HEK293T (cell line): Measurements from ENCODE around the gene PDE6H.

ENCODE experiments used
- CTCF ChIA-PET: fragments of 350-600 bp; formaldehyde crosslinking; extraction: SDS; loops from one replicate; lab custom pipeline; 2021; ENCODE audit warnings: antibody characterized with exemption, inconsistent platforms; lab: Yijun Ruan, JAX
- POLR2A ChIA-PET: fragments of 350-600 bp; formaldehyde crosslinking; extraction: SDS; loops from one replicate; lab custom pipeline; 2020; ENCODE audit warnings: antibody characterized with exemption, inconsistent platforms; lab: Yijun Ruan, JAX
- DNase-seq: peaks from one replicate; pipeline ENCODE4 v3.0.0; 2012; ENCODE audit warnings: mixed read lengths; ENCODE audit errors: extremely low spot score
- ARNT ChIP-seq: fragments of 450-650 bp; IDR thresholded peaks from 2 replicates; pipeline ENCODE4 v1.6.1; 2017; ENCODE audit warnings: mild to moderate bottlenecking
- BHLHE40 ChIP-seq: fragments of 450-650 bp; IDR thresholded peaks from 2 replicates; pipeline ENCODE4 v1.6.1; 2016; ENCODE audit warnings: mild to moderate bottlenecking, moderate library complexity, borderline replicate concordance
- CTBP1 ChIP-seq: fragments of 450-650 bp; IDR thresholded peaks from 2 replicates; pipeline ENCODE4 v1.6.1; 2016; ENCODE audit warnings: borderline replicate concordance
- ELF4 ChIP-seq: fragments of 450-650 bp; IDR thresholded peaks from 2 replicates; pipeline ENCODE4 v1.6.1; 2017; ENCODE audit warnings: antibody characterized with exemption
- FOXA1 ChIP-seq: fragments of 450-650 bp; IDR thresholded peaks from 2 replicates; pipeline ENCODE4 v1.6.1; 2016; ENCODE audit warnings: mild to moderate bottlenecking
- FOXK2 ChIP-seq: fragments of 450-650 bp; IDR thresholded peaks from 2 replicates; pipeline ENCODE4 v1.6.1; 2016; ENCODE audit warnings: mild to moderate bottlenecking
- FOXM1 ChIP-seq: fragments of 450-650 bp; IDR thresholded peaks from 2 replicates; pipeline ENCODE4 v1.6.1; 2017; ENCODE audit warnings: mild to moderate bottlenecking, borderline replicate concordance
- HDGF ChIP-seq: fragments of 450-650 bp; IDR thresholded peaks from 2 replicates; pipeline ENCODE4 v1.6.1; 2017; ENCODE audit warnings: antibody characterized with exemption, borderline replicate concordance
- L3MBTL2 ChIP-seq: fragments of 450-650 bp; conservative IDR thresholded peaks from 2 replicates; pipeline ENCODE4 v1.6.1; 2016; ENCODE audit warnings: mild to moderate bottlenecking
- LEF1 ChIP-seq: fragments of 450-650 bp; IDR thresholded peaks from 2 replicates; pipeline ENCODE4 v1.6.1; 2017; ENCODE audit warnings: mild to moderate bottlenecking, borderline replicate concordance
- NFRKB ChIP-seq: fragments of 450-650 bp; IDR thresholded peaks from 2 replicates; pipeline ENCODE4 v1.6.1; 2016; ENCODE audit warnings: mild to moderate bottlenecking, moderate library complexity
- SP1 ChIP-seq: fragments of 450-650 bp; IDR thresholded peaks from 2 replicates; pipeline ENCODE4 v1.6.1; 2017
- SUZ12 ChIP-seq: fragments of 450-650 bp; IDR thresholded peaks from 2 replicates; pipeline ENCODE4 v1.6.1; 2016; ENCODE audit warnings: mild to moderate bottlenecking
- TARDBP ChIP-seq: fragments of 450-650 bp; IDR thresholded peaks from 2 replicates; pipeline ENCODE4 v1.6.1; 2016
- ZNF384 ChIP-seq: fragments of 450-650 bp; IDR thresholded peaks from 2 replicates; pipeline ENCODE4 v1.6.1; 2016
- TF ChIP-seq, protein P1 (sequence below): fragments of 450-650 bp; IDR thresholded peaks from 2 replicates; pipeline ENCODE4 v1.6.1; 2016

The PDE6H gene

DNA sequence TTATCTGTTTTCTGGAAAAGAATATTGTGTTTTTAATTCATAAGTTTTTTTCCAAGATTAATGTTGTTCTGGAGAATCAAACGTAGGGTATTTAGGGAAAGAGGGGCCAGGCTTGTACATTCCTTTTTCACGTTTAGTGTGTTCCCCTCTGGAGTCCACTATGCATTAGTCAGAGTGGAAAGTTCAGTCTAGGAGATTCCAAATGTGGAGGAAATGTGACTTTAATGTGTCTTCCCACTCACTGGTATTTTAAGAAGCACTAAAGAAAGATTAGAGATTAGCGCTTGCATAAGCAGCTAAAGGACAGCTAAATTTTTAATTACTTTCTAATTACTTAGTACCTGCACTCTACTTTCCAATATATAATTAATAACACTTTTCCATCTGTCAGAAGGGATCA lies 4.4 kb upstream of the PDE6H start:
- POLR2A ChIA-PET = no interaction called here
- CTCF ChIA-PET = no interaction called here
- TF ChIP-seq NFRKB (no peak), ARNT (no peak), ZNF384 (no peak), FOXK2 (no peak), FOXA1 (no peak), TARDBP (no peak)
- no peak for DNase-seq

DNA sequence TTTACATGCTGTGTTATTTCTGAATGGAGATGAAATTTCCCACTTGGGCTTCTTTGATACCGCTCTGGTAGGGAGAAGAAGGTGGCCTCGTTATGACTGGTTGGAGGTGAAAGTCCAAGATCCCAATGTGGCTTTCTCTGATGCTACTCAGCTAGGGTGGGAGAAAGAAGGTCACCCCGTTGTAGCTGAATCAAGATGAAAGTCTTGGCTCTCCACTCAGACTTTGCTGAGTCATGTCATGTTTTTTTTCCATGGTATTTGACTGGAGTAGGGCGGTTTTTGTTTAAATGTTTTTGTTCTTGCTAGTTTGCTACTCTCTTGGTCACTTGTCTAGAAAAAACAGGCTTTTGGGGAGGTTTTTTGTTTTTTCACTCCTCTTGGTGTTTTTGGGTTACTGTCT lies 2.4 kb upstream of the PDE6H start:
- DNase-seq = no peak
- ChIA-PET POLR2A (no interaction called here), CTCF (no interaction called here)
- no peak for TF ChIP-seq CTBP1
- no peak for TF ChIP-seq TARDBP
- no peak for TF ChIP-seq LEF1
- TF ChIP-seq ZNF384 = no peak
- TF ChIP-seq ELF4 = no peak

DNA sequence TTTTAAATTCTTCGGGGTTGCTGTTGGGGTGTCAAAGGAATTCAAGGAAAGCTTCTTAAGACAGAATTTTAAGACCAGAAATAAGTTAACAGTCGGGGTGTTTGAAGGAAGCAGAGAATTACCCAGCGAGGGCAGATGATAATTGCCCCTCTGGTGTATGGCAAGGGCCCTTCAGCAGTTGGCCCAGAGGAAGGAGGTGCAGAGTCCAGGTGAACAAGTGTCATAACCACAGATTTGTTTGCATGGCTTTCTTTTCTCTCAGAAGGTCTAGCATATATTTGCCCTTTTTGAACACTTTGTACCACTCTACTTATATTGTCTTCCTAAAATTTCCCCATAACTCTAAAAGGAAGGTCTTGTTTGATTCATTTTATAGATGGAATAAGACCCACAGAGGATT lies 1.8 kb downstream of the PDE6H start:
- ChIA-PET CTCF (no interaction called here), POLR2A (no interaction called here)

DNA sequence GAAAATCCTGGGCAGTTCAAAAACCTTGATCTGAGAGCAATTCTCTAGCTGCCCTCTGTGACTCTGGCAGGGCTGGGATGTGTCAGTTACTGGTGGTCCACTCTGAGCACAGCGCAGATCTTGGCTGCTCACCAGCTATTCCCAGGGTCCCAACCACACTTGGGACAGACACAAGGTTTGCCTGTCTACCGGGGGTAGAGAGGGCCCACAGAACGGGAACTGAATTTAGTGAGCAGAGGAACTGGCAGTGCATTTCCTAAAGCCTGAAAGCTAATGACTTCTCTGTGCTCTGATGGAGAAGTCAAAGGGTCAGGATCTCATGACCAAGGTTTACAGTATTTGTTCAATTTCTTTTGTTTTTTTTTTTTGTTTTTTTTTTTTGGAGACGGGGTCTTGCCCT lies 2.6 kb downstream of the PDE6H start:
- CTCF ChIA-PET = no interaction called here
- DNase-seq = no peak
- TF ChIP-seq TARDBP = no peak
- no peak for TF ChIP-seq ZNF384
- no peak for TF ChIP-seq FOXK2
- TF ChIP-seq ARNT = no peak
- TF ChIP-seq LEF1 = no peak
- no peak for TF ChIP-seq BHLHE40
- no peak for TF ChIP-seq SP1
- no peak for TF ChIP-seq SUZ12
- no peak for TF ChIP-seq HDGF
- TF ChIP-seq L3MBTL2 = no peak
- TF ChIP-seq CTBP1 = no peak
- POLR2A ChIA-PET = no interaction called here

More for the DNA sequence above, 1.8 kb downstream of the PDE6H start:
- no peak for DNase-seq
- no peak for TF ChIP-seq ZNF384
- no peak for TF ChIP-seq TARDBP
- TF ChIP-seq LEF1 = no peak
- no peak for TF ChIP-seq CTBP1
- no peak for TF ChIP-seq FOXA1
- no peak for TF ChIP-seq SP1
- TF ChIP-seq FOXM1 = no peak
- no peak for TF ChIP-seq ELF4
- no peak for TF ChIP-seq BHLHE40
- TF ChIP-seq FOXK2 = no peak
- TF ChIP-seq SUZ12 = no peak
- no peak for TF ChIP-seq L3MBTL2
- TF ChIP-seq HDGF = no peak
- no peak for TF ChIP-seq NFRKB
- TF ChIP-seq ARNT = no peak
- TF ChIP-seq, protein P1, sequence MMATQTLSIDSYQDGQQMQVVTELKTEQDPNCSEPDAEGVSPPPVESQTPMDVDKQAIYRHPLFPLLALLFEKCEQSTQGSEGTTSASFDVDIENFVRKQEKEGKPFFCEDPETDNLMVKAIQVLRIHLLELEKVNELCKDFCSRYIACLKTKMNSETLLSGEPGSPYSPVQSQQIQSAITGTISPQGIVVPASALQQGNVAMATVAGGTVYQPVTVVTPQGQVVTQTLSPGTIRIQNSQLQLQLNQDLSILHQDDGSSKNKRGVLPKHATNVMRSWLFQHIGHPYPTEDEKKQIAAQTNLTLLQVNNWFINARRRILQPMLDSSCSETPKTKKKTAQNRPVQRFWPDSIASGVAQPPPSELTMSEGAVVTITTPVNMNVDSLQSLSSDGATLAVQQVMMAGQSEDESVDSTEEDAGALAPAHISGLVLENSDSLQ = no peak

DNA sequence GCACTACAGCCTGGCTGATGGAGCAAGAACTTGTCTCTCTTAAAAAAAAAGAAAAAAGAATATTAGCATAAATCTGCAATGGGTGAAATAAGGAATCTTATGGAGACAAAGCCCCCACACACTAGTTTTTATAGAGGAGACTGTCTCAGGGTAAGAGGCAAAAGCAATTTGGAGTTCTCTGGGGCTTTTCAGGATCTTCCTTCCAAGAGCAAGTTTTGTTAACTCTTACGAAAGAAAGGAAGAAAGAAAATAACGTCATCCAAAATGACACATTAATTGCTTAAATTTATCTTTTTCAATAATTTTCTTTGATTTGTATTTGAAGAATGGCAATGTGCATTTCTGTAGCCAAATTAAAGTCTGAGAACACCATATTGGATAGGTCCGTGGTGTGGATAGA lies 3.8 kb downstream of the PDE6H start:
- TF ChIP-seq ZNF384 (no peak), BHLHE40 (no peak), HDGF (no peak), FOXA1 (no peak), FOXK2 (no peak), ELF4 (no peak), CTBP1 (no peak), NFRKB (no peak), TARDBP (no peak), LEF1 (no peak), SUZ12 (no peak), FOXM1 (no peak), ARNT (no peak)
- TF ChIP-seq, protein P1 = no peak
- DNase-seq = no peak
- CTCF ChIA-PET = no interaction called here
- POLR2A ChIA-PET = no interaction called here

DNA sequence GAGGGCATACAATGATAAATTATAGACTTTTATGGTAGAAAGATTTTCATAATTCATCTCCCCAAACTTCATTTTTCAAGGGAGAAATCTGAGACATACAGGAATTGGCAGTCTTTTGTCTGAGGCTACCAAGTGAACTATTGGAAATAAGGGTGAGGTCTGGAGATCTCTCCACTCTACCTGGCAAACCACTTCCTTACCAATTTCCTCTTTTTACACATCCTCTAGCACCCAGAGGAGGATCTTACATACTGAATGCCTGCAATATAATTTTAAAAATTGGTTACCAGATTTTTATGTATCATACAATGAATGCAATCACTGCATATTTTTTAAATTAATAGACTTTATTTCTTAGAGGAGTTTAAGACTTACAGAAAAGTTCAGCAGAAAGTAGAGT lies 6.6 kb downstream of the PDE6H start:
- TF ChIP-seq CTBP1 = no peak
- no peak for TF ChIP-seq ARNT
- no peak for TF ChIP-seq FOXK2
- DNase-seq = no peak
- CTCF ChIA-PET = no interaction called here
- POLR2A ChIA-PET = no interaction called here

DNA sequence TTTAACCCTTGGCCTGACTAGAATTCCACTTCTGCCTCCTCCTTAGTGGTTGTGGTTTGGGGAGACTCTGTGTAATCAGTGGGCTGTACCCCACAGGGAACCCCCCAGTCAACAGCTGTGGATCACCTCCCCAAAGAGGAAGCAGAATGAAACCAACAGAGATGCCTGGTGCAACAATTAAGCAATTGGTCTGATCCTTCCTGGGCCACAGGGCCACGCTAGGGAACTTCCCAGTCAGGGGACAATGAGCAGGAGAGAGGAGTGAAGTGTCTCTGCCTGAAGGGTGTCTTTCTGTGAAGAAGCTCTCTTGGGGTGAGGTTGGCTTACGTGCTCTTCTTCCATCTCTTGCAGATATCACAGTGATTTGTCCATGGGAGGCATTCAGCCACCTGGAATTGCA lies 8.2 kb downstream of the PDE6H start:
- ChIA-PET POLR2A (no interaction called here), CTCF (no interaction called here)
- no peak for DNase-seq
- TF ChIP-seq L3MBTL2 (no peak), CTBP1 (no peak), LEF1 (no peak), FOXA1 (no peak), ELF4 (no peak), BHLHE40 (no peak), FOXK2 (no peak), NFRKB (no peak), FOXM1 (no peak), ARNT (no peak), TARDBP (no peak), SP1 (no peak), ZNF384 (no peak), SUZ12 (no peak)
- TF ChIP-seq, protein P1 = no peak
